GM21786 (cell line): ENCODE results near the gene LEPROT.
A peak's percentile ranks its signal among the peaks of the same experiment; 100 is the strongest.

Experiments
- ATAC-seq: cut with Tn5 transposase; IDR thresholded peaks from one replicate; pipeline ENCODE4 v1.9.1; 2021; ENCODE audit not compliant: unreplicated experiment

Gene LEPROT

DNA sequence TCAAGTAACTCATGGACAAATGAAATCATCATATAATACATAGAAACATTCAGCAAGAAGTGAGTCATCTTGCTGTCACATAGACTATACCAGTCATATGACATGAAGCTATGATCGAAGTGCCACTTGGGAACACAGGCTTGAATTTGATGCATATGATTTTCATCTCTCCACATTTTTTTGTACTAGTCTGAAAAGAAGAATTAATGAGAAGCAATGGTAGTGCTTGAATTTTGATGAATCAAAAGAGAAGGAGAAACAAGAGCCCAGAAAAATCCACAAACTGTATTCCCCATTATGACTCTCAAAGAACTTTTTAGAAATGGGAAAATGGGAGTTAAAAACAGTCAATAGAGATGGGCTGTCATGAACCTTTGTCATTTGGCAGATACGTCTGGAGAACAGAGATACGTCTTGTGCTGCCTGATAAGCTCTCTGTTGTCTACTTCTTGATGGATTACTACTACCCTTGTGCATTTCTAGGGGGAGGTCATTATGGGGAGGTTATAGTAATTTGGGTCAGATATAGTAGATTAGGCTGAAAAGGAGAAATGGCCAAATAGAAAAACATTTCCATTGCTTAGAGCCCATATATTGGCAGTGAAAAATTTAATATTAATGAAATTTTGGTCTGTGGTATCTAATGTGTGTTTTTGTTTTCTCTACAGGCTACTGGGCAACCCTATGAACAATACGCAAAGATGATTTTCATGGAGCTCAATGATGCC lies 8.0 kb upstream of the LEPROT start:
- ATAC-seq, result no peak

DNA sequence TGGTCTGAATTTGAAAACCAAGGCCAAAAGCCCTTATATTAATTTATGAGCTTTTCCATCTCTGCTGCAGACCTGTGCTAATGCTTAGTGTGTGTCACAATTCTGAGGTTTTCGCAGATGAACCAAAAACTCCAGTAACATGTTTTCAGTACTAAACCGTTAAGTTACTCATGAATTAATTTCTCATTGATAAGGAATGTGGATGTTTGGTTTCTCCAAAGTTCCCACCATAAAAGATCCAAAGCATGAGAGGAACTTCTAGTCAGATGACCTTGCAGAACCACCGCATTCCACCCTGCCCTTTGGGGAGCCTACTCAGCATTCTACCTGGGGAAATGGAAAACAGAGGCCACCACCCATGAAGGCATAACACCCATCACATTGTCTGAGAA lies 7.5 kb upstream of the LEPROT start:
- ATAC-seq, result no peak

DNA sequence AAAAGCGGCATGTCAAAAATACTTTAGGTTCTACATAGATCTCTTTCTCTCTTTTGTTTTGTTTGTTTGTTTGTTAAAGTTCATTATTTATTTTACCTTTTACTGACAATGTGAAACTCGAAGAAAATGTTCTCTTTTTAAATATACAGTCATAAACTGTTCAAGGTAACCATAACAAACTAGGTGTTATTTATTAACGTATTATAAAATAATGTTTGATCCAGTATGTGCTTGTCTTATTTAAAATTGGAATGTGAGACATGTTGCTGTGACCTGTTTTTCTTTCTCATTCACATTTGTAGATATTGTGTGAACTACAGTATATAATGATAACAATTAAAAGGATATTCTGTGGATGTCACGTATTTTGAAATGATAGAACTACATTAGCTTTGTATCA lies 5.9 kb upstream of the LEPROT start:
- ATAC-seq, result no peak

GRCh38 chr1:65416767-65417166 lies 3.7 kb upstream of the LEPROT start:
- no peak for ATAC-seq

DNA sequence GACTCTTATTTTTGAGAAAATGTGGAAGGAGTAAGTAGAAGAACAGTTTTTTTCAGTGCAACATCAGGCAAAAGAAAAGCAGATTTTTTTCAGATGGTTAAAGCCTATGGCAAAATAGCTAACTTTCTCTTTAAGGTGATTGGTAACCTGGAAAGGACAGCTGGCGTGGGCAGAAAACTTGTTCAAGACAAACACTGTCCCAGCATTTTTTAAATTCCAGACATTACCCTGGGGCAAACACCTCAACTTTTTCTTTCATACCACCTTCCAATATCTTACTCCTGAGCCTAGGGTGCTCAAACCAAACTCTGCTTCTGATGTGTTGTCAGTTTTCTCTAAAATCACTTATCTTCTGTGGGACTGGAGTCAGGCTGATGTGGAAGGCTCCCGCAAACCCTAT lies 2.7 kb upstream of the LEPROT start:
- no peak for ATAC-seq

DNA sequence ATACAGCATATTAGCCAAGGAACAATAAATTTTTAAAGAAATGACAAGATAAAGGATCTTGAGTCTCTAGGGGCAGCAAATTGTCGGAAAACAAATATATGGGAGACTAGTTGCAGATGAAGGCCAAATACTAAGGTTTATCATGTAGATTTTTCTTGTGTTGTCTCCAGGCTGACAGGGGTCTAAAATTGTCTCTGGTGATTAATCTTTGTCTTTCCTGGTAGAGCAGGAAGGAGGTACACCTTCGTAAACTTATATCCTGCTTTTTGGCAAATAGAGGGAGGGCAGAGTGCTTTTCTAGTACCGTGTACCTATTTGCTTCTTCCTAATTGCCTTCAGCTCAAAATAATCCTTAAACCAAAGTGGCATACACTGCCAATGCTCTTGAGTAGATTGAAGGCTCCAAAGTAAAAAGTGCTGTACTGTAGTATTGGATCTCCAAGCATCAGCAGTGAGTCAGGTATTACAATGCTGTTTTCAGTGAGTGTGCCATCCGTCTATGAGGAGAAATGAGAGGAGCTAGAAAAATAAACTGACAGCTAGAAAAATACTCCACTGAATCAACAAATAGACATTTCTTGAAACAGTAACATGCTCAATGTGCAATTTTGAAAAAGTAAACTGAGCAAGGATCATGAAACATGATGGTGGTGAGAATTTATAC lies 1.8 kb upstream of the LEPROT start:
- ATAC-seq, result no peak

GRCh38 chr1:65419681-65420589 lies 533 bp upstream of the LEPROT start:
- peak; percentile 93 for ATAC-seq

- ATAC-seq, result no peak
Observed at GRCh38 chr1:65421351-65422025, 1.0 kb downstream of the LEPROT start.

DNA sequence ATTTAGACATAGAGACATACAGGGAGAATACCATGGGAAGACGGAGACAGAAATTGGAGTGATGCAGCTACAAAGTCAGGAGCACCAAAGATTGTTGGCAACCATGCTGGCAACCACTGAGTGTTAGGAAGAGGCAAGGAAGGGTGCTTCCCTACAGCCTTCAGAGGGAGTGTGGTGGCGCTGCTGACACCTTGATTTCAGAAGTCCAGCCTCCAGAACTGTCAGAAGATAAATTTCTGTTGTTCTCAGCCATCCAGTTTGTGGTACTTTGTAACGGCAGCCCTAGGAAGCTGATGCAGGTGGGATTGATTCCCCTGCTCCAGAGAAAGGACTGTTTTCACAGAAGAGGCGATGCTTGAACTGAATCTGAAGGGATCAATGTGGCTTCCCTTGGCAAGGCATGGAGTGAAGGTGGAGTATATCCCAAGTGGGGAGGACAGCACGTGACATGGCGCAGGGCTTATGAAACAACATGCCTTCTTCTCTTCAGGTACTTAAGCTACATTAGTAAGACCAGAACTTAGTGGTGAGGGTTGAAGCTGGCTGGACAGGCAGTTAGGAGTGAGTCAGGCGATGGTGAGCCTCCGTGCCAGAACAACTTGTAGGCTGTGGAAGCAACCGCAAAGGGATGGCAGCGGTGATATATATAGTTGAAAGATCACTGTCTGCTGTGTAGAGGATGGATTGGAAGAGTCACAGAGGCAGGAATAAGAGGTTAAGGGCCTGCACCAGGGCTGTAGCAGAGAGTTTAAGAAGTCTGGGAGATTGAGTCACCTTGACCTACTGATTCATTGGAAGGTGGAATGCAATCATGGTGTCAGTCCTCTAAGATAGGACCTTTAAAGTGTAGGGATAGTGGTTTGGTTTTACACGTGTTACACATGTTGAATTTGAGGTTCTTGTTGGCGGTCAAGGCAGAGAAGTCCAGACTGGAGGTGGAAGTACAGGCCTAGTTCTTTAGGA lies 2.1 kb downstream of the LEPROT start:
- no peak for ATAC-seq

GRCh38 chr1:65423884-65424572 lies 3.6 kb downstream of the LEPROT start:
- no peak for ATAC-seq

DNA sequence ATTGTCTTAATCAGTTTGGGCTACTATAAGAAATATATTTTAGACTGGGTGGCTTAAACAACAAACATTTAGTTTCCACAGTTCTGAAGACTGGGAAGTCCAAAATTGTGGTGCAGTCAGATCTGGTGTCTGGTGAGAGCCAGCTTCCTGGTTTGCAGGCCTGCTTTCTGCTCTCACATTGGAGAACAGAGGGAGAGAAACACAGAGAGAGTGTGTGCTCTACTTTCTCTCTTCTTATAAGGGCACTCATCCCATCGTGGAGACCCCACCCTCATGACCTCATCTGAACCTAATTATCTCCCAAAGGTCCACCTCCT lies 4.1 kb downstream of the LEPROT start:
- no peak for ATAC-seq

DNA sequence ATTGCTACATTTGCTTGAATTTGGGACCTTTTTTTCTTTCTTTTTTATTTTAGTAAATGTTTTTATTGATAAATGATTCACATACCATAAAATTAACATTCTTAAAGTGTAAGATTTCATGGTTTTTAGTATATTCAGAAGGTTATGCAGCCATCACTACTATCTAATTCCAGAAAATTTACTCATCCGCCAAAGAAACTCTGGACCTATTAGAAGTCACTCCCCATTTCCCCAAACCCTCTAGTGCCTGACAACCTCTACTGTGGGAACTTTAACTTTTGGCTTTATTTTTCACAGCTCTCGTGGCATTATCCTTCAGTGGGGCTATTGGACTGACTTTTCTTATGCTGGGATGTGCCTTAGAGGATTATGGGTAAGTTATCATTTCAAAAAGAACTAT lies 4.5 kb downstream of the LEPROT start:
- ATAC-seq, result no peak

DNA sequence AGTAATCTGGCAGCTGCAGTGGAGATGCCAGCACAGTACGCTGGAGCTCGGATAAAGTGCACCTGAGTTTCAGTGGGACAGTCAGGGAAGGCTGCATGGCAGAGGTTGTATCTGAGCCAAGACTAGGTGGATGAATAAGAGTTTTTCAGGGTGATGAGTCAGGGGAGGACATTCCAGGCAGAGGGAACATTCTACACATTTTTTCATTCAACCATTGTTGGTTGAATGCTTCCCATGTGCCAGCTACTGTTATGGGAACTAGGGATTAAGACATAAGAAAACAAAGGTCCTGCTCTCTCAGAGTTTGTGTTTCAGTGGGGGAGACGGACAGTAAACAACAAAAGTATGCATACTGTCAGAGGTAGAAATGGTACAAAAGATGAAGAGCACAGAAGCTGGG lies 5.2 kb downstream of the LEPROT start:
- no peak for ATAC-seq

DNA sequence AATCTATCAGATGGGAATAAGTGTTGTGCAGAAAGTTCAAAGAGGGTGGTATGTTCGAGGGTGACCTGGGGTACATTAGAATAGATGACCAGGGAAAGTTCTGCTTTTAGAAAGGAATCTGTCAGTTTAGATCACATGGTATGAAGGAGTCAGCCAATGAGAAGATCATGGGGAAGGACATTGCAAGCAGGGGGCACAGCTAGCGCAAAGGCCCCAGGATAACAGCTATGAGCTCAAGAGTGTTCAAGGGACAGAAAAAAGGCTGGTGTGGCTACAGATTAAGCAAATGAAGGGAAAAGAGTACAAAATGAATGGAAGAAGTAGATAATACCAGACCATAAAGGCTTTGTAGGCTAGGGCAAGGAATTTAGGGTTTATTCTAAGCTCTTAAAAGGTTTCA lies 8.6 kb downstream of the LEPROT start:
- no peak for ATAC-seq

- ATAC-seq, result no peak
Observed at GRCh38 chr1:65429806-65430205, 9.3 kb downstream of the LEPROT start.

DNA sequence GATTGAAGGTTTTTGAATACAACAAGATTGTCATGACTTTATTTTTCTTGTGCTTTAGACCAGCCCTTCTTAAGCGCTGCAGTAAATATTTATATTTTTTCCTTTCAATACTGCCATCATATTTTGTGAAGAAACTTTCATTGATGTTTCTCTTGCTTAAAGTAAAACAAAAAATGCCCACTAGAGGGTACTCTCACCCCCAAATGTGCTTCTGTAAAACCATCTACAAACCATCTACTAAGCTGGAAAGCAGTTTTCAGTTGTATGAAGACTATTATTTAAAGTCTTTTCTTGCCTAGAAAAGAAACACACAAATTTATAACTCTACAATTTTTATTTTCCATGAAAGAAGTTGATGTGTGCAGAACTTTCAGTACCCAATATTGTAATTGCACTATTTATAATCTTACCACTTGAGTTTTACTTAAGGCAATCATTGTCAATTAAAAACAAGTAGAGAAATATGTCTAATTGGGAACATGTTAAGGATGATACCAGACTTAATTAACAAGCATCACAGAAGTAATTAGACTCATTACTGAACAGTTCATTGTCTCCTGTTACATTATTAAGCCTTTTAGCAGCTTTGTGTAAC lies 10.7 kb downstream of the LEPROT start:
- ATAC-seq, result peak; percentile 62

DNA sequence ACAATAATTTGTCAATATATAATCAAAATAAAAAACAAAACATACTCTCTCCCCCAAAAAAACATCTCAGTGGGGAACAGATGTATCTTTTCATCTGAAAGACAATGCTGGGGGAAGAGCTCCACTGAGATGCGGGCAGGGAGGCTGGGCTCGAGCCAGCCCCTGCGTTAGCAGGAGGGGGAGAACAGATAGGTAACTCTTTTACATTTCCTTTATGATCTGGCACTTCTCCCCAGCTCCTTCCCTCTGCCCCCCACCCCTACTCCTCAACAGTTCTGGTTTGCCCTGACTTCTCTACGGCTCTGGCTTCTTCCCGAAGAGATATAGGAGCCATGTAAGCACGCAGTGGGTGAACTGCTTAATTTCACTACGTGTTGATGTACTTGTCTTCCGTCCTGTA lies 12.4 kb downstream of the LEPROT start:
- no peak for ATAC-seq

GRCh38 chr1:65434255-65434654 lies 13.8 kb downstream of the LEPROT start:
- no peak for ATAC-seq

DNA sequence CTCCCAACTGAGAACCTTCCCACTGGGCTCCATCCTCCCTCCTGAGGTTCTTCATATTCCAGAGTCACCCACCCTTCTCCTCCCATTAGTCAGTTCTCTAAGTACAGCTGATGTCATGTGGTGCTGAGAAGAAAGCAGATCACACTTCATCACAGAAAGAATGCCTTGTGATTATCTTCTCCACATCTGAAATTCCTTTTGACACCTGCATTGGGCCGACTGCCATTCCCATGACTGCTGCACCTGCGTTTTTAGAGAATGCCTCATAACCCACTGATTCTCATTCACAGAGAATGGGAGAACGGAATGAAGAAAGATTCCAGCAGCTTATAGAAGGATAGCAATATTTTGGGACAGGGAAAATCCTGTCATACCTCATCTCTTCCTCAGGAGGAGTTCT lies 14.3 kb downstream of the LEPROT start:
- ATAC-seq, result no peak
